Transverse colon (tissue), 3 donors: ENCODE results near the gene TEAD4.

ENCODE experiments used
- POLR2A ChIP-seq: fragments of 450-650 bp; IDR thresholded peaks from one replicate; pipeline ENCODE4 v1.6.1; 2016; ENCODE audit warnings: antibody characterized with exemption, mild to moderate bottlenecking, moderate library complexity
- TF ChIP-seq, protein P1 (sequence below), 5 experiments: fragments of 200-600 bp in 3 of 5; fragments of 450-650 bp in 2 of 5; sonication (generic) in 3 of 5; IDR thresholded peaks; 1 replicate in 2 of 5; 2 replicates in 3 of 5; pipeline ENCODE4 v1.5.1; 2016 to 2017; ENCODE audit warnings: antibody characterized with exemption in 5 of 5, inconsistent platforms in 3 of 5, mild to moderate bottlenecking in 2 of 5, moderate library complexity in 1 of 5

DNA sequence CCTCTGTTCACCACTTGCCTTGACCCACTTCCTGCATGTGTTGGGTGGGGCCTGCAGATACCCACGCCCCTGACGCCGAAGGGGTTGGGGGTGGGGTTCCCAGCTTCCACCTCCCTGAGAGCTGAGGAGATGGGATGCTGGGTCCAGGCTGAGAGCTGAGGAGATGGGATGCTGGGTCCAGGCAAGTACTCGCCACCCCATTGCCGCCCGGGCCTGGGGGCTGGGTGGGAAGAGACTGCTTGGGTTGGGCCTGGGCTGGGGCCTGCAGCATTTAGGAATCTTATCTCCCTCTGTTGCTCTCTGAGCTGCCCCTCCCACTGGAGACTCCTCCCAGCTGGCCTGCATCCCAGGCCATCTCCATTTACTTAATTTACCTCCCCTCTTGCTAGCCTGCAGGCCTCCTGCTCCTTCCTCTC, 17.4 kb downstream of the TEAD4 start:
- TF ChIP-seq POLR2A, result no peak
- TF ChIP-seq, protein P1, sequence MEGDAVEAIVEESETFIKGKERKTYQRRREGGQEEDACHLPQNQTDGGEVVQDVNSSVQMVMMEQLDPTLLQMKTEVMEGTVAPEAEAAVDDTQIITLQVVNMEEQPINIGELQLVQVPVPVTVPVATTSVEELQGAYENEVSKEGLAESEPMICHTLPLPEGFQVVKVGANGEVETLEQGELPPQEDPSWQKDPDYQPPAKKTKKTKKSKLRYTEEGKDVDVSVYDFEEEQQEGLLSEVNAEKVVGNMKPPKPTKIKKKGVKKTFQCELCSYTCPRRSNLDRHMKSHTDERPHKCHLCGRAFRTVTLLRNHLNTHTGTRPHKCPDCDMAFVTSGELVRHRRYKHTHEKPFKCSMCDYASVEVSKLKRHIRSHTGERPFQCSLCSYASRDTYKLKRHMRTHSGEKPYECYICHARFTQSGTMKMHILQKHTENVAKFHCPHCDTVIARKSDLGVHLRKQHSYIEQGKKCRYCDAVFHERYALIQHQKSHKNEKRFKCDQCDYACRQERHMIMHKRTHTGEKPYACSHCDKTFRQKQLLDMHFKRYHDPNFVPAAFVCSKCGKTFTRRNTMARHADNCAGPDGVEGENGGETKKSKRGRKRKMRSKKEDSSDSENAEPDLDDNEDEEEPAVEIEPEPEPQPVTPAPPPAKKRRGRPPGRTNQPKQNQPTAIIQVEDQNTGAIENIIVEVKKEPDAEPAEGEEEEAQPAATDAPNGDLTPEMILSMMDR (IDR thresholded peaks at IDR 0.05), result no peak
